GM21717 (cell line): ENCODE data around the gene CNN3.

ENCODE experiments used
- ATAC-seq: cut with Tn5 transposase; IDR thresholded peaks from one replicate; pipeline ENCODE4 v1.9.1; 2021; ENCODE audit warnings: mild to moderate bottlenecking, moderate library complexity; ENCODE audit not compliant: unreplicated experiment

The CNN3 gene

GRCh38 chr1:94925561-94926125 lies 1.3 kb downstream of the CNN3 start:
- ATAC-seq, result no peak

DNA sequence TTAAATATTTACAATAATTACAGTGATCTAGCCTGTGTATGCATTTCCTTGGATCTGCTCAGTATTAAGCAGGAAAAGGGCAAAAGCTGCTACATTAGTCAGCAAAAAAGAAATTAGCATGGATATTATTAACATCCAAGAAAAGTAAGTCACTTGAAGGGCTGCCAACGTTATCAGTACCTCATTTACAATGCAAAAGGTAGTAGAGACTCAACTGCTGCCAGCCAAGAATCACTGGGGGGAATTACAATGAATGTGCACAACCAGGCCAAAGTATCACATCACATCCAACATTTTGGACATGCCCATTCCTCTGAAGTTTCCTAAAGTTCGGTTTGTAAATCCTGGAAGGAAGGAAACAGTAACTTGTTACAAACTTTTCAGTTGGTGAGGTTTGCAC lies 1.9 kb downstream of the CNN3 start:
- no peak for ATAC-seq

GRCh38 chr1:94922761-94923331 lies 4.1 kb downstream of the CNN3 start:
- no peak for ATAC-seq

- no peak for ATAC-seq
Measured at GRCh38 chr1:94921977-94922376, 4.9 kb downstream of the CNN3 start.

- no peak for ATAC-seq
Measured at GRCh38 chr1:94920061-94920460, 6.8 kb downstream of the CNN3 start.

DNA sequence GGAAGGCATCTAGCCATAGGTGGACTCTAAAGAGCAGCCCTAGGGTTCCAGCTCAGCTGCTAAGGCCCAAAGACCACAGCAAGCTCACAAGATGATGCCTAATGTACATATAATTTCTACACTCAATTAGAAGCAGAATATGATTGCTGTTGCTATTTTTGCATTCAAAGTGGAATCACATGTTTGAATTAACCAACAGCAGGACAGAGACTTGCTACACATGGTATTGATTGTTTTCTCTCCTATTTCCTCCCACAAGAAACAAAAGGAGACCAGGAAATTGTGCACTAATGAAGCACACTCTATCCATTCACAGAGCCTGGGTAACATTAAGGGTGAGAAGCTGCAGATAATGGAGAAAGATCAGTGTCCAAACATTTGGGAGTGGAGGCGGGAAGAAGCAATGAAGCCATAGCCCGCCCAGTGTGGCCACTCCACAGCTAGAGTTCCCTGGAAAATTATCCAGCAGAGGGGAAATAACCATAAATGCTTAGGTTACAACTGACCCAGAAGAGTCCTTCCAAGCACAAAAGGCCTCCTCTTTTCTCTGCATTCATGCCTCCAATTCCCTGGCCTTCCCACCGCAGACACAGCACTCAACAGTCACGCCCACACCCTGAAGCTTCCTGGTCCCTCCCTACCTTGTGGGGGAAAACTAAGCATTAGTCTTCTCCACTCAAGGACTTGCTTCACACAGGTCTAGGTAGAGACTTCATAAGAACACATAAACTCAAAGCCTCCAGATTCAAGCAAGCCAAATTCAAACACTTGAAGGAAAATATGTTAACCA lies 7.5 kb downstream of the CNN3 start:
- ATAC-seq, result no peak

DNA sequence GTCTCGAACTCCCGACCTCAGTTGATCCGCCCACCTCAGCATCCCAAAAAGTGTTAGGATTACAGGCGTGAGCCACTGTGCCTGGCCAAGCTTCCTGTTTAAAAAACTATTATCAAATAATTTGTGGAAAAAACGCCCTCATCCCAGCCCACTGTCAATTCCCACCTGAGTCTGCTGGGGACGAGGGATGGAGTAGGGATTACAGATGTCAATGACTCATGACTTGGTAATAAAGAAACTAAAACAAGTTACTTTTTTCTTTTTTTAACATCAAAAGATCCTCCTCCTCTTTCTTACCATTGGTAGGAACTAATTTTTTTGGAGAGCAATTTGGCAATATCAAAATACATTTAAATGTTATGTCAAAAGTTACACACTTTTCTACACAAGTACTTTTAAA lies 9.7 kb downstream of the CNN3 start:
- no peak for ATAC-seq

DNA sequence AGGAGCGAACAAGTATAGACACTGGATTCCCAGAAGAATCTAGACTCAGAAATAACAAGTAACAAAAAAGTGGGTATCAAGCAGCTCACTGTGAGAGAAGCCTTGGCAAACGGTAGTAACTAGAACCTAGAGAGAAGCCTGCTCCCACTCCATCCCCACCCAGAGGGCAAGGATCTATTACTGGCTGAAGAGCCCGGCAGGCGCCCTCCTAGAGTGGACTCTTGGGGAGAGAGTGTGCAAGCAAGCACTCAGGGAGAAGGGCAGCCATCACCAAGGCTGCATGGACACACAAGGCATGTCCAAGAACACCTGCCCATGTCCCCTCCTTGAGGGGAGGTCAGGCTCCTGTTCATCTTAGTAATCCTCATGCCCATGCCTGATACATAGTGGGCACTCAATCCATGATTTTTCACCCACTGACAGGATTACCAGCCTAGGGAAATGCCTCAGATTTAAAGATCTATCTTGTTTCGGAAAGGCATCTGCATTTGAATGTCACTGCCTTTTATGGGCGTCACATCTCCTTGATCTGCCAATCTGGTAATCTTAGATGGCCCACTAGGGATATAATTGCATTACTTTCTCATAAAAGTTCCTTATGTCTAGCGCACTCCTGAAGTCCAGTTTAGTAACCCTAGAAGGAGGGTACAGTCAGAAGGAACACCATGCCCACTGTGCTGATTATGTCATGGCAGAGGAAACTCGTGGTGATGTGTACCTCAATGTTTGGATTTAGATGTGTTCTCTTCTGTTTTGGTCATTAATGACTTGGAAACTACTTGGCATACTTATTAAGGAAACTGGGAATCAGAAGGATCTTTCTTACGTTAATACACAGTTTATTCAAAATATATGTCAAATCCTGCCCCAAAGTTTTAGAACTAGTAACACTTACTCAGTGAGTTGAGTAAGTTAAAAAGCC lies 14.4 kb downstream of the CNN3 start:
- ATAC-seq, result no peak

DNA sequence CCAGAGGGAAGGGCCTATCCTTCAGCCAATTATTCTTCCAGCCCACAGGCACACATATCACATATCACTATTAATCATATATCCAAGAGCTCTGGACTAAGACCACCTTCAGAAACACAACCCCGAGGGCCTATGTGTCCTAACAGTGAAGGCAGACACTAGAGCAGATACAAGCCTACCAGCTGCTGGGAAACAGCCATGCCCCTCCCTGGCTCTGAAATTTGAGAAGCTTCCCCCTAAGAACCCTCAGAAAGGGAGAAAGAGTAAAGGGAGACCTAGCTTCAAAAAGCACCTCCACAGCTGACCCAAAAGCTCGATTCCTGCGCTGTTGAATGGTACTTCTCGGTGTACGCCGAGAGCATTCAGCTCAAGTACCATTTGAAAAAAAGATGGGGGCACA lies 17.4 kb downstream of the CNN3 start:
- ATAC-seq, result no peak

GRCh38 chr1:94908965-94909364 lies 17.9 kb downstream of the CNN3 start:
- ATAC-seq, result no peak

- no peak for ATAC-seq
Measured at GRCh38 chr1:94908190-94908589, 18.7 kb downstream of the CNN3 start.

- no peak for ATAC-seq
Measured at GRCh38 chr1:94907136-94907535, 19.8 kb downstream of the CNN3 start.

- ATAC-seq, result no peak
Measured at GRCh38 chr1:94906382-94906781, 20.5 kb downstream of the CNN3 start.

GRCh38 chr1:94905207-94905606 lies 21.7 kb downstream of the CNN3 start:
- ATAC-seq, result no peak

DNA sequence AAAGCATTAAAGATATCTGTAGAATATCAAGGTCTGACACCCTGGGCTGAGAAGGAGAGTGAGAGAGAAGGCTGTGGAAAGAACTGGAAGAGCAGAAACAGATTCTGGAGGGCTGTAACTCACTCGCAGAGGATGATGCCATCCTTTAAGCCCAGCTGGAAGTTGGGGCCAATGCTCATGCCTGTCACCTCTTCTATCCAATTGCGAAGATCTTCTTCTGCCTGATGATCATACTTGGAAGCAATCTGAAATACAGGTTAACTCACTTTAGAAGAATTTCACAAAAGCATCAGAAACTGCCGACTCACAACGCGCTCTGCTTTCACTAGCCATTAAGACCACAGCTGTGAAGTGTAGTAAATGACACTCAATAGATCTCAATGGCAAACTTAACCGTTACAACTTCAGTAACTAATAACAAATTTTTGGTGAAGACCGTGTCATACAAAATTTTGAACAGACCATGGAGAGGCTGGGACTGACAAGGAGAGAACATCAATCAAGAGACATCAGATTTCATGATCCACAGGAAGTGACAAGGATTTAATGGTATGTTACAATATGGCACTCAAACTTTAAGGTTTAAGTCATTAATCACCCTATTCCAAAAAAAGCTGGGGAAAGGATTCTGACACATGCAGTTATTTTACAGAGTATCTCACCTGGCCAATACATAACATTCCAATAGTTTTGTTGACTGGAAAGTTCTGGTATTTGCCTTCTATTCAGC lies 23.5 kb downstream of the CNN3 start:
- ATAC-seq, result no peak

- ATAC-seq, result no peak
Measured at GRCh38 chr1:94901841-94902240, 25.1 kb downstream of the CNN3 start.

GRCh38 chr1:94899756-94900155 lies 27.2 kb downstream of the CNN3 start:
- ATAC-seq, result no peak

GRCh38 chr1:94898491-94899385 lies 28.2 kb downstream of the CNN3 start:
- ATAC-seq, result no peak

DNA sequence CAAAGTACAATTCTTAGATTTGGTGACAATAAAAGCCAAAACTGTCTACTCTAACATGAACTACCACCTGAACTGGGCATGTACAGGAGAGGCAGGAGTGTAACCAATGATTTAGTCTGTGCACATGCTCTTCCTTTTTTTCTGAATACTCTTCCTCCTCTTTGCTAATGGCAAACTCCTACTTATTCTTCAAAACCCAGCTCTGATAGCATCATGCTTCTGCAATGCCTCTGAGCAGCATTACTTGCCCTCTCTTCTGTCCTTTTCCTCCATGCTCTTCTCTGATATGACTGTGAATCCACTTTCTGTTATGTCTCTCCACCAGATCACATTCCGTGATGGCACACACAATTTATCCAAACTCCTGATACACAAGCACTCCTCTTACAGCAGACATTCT lies 31.4 kb downstream of the CNN3 start:
- no peak for ATAC-seq

GRCh38 chr1:94894630-94895029 lies 32.3 kb downstream of the CNN3 start:
- no peak for ATAC-seq
